GM20431 (cell line): ENCODE results near the gene NLRP3.
"Not testable (repeated sequence)": the region's sequence is repeated elsewhere in the genome, so short reads cannot be mapped to it uniquely, and the experiment has no call there.

ENCODE experiments used
- in situ Hi-C: fragments of 300-500 bp; cut with MseI, MboI; formaldehyde crosslinking; loops from one replicate; pipeline ENCODE4 v1.15.0; 2020; ENCODE audit warnings: low sequenced_read_pairs; ENCODE audit not compliant: unreplicated experiment

NLRP3 gene

DNA sequence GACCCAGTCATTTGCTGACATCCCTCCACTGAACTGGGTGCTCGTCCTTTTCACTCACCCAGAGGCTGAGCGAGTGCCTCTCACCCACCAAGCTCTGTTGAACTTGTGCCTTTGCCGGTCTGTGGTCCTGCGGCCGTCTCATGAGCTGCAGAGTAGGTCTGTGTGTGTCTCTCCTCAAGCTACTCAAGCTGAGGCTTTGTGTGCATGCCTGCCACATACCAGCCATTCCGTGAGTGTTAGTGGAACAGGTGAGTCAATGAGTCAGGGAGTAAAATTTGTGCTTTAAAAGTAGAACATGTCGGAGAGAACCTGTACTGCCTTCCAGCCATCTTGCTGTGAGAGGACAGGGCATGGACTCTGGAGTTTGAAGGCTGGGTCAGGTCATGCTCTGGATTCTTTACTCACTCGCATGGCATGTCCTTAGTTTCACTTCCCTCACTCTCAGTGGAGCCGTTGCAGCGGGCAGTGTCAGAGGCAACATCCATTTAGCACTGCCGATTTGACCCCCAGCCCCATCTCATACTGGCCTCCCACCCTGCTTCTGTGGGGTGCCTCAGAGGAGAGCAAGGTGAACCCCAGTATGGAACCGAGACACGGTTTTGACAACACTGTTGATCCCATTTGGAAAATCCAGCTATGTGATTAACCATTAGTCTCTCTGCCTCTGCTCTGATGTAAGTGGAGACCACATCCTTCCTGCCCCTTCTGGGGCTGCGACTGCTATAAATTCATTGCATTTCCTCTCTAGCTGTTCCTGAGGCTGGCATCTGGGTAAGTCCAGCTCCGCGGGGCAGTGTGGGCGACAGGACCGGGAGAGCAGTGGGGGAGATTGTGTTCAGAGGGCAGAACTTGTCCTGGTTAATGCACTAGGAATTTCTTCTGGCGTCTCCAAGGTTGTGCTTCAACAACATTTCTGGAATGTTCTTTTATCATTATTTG is at the start of gene NLRP3:
TSS of gene NLRP3 (plus strand) at position 751 of the 939 bp plus-strand sequence. CDS start 2,628 bp downstream, outside the sequence.
- in situ Hi-C loops = no loop called here

DNA sequence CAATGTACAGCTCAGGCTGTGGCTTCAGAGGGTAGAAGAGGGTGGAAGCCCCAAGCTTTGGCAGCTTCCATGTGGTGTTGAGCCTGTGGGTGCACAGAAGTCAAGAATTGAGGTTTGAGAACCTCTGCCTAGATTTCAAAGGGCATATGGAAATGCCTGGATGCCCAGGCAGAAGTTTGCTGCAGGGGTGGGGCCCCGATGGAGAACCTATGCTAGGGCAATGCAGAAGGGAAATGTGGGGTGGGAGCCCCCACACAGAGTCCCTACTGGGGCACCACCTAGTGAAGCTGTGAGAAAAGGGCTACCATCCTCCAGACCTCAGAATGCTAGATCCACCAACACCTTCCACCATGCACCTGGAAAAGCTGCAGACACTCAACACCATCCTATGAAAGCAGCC is 49.6 kb upstream of the NLRP3 start:
- in situ Hi-C loops = not testable (repeated sequence)

DNA sequence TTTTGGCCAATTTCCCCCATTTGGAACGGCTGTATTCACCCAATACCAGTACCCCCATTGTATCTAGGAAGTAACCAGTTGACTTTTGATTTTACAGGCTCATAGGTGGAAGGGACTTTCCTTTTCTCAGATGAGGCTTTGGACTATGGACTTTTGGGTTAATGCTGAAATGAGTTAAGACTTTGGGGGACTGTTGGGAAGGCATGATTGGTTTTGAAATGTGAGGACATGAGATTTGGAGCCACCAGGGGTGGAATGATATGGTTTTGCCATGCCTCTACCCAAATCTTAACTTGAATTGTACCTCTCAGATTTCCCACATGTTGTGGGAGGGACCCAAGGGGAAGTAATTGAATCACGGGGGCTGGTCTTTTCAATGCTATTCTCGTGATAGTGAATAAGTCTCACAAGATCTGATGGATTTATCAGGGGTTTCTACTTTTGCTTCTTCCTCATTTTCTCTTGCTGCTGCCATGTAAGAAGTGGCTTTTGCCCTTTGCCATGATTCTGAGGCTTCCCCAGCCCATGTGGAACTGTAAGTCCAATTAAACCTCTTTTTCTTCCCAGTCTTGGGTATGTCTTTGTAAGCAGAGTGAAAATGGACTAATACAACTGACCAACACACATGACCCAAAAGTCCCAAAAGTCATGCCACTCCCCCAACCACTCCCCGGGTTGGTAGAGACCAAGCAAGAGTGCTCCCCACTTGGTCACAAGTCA is 48.9 kb upstream of the NLRP3 start:
- in situ Hi-C loops = no loop called here

DNA sequence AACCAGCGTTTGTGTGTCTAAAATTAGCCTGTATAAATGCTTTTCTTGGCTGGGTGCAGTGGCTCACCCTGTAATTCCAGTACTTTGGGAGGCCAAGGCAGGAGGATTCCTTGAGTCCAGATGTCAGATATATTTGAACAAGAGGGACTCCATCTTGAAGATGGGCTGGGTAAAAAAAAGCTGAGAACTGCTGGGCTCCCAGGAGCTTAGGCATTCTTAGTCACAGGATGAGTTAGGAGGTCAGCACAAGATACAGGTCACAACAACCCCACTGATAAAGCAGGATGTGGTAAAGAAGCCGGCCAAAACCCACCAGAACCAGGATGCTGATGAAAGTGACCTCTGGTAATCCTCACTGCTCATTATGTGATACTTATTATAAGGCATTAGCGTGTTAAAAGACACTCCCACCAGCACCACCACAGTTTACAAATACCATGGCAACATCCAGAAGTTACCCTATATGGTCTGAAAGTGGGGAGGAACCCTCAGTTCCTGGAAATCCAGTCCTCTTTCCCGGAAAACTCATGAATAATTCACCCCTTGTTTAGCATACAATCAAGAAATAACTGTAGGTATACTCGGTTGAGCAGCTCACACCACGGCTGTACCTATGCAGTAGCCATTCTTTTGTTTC is 48.1 kb upstream of the NLRP3 start:
- in situ Hi-C loops = no loop called here

DNA sequence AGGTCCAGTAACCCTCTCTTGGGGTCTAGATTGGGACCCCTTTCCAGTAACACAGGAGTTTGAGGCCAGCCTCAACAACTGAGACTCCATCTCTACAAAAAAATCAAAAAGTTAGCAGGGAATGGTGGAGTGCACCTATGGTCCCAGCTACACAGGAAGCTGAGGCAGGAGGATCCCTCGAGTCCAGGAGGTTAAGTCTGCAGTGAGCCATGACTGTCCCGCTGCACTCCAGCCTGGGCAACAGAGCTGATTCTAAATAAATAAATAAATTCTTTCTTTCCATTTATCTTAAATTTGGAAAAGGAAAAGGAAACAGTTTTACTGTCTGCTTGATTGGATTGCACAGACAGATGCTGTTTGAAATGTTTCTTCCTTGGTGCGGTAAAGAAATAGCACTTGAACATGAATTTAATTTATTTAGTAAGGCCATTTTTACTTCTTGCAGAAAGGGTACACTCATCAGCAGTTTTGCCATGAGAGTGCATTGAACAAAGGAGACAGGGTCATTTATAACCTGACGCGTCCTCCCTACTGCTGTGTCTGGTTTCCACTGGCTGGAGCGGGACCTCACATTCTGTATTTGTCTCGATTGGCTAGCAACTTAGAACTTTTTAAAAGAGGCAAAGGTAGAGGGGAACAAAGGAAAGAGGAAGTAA is 47.4 kb upstream of the NLRP3 start:
- in situ Hi-C loops = no loop called here

DNA sequence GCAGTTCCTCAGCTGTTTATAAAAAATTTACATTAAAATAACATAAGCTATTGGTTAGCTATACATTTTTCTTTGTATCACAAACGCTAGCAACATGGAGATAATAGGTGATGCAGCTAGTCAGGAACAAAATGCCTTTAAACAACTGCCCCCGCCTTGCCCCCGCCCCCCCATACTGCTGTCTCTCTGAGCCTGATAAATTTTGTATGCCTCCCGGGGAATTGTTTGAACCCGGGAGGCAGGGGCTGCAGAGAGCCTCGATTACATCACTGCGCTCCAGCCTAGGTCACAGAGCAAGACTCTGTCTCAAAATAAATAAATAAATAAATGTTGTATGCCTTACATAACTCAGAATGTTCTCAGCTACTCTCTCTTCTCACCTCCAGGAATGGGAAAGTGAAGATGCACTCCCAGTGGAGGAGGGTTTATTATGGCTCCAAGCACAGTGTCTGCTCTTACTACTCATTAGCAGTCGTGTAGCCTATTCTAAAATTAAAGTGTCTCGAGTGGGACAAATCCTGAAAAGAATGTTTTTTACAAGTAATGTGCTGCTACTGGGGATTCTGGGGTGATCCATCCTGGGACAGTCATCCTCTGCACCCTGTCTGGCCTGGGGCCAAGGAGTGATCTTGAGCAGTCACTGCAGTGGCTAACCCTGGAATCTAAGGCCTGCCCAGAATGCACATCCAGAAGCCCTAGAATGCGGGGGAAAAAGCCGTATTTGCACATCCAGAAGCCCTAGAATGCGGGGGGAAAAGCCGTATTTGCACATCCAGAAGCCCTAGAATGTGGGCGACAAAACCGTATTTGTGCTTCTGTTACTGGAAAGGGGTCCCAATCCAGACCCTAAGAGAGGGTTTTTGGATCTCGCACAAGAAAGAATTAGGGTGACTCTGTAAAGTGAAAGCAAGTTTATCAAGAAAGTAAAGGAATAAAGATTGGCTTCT is 44.9 kb upstream of the NLRP3 start:
- in situ Hi-C loops = no loop called here

DNA sequence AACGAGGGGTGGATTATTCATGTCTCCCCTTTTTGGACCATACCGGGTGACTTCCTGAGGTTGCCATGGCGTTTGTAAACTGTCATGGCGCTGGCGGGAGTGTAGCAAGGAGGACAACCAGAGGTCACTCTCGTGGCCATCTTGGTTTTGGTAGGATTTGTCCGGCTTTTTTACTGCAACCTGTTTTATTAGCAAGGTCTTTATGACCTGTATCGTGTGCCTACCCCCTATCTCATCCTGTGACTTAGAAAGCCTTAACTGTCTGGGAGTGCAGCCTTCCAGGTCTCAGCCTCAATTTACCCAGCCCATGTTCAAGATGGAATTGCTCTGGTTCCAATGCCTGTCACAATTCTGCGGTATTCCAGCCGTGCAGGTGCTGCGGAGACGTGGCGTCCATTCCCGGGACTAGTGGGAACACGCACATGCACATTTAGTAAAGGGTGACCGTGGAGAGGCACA is 44.1 kb upstream of the NLRP3 start:
- in situ Hi-C loops = no loop called here

DNA sequence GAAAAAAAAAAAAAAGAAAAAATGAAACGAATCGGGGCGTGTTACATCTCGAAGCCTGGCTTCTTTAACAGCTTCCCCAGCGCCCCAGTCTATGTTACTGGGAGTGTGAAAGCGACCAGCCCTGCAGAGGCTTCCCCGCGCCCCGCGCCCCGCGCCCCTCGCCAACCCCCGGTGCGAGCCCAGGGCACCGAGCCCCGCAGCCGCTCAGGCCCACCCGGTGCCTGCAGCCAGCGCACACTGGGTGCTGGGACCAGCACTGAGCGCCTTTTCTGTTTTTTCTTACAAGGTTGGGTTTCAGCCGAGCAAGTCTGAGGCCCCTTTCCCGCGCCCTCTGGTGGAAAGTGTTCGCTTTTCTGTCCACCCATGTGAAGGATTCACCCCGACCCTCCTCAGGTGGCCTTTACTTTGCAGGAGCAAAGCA is 42.2 kb upstream of the NLRP3 start:
- in situ Hi-C loops = no loop called here

DNA sequence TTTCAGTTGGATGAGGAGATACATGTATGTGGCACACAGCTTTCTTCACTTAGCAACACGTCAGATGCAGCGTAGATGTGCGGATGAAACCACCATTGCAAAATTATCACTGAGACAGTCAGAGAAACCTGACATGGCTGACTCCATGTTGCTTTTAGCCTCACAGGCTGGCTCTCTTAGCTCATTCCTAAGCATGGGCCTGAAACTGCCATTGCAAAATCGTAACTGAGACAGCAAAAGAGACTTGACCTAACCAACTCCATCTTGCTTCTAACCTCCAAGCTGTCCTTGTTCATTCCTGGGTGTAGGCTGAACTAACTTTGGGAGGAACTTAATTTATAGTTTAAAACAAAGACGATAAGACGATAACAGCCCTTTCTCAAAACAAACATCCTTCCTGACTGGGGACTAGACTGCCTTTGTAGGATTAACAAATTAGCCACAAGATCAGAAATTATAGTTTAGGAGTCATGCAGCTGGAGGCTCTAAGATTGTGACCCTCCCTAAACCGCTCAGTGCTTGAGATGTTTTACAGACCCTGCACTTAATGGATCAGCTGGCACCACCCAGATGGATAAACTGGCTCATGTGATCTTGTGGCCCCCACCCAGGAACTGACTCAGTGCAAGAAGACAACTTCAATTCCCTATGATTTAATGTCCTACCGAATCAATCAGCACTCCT is 41.2 kb upstream of the NLRP3 start:
- in situ Hi-C loops = loop anchor here (25.0 kb wide), 1 partner anchor 113 kb away; no protein-coding TSS in a partner anchor

DNA sequence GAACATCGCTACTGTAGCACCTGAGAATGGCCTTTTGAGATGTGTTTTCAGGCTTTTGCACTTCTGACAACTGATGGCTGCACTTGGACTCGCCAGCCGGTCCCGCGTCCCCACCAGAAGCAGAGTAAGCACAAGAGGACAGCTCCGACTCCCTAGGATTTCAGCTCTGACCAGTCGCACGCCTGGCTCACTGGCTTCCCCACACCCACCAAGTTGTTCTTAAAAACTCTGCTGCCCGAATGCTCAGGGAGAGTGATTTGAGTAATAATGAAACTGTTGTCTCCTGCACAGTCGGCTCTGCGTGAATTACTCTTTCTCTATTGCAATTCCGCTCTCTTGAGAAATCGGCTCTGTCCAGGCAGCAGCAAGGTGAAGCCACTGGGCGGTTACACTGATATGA is 40.2 kb upstream of the NLRP3 start:
- in situ Hi-C loops = loop anchor here (25.0 kb wide), 1 partner anchor 112 kb away; no protein-coding TSS in a partner anchor

DNA sequence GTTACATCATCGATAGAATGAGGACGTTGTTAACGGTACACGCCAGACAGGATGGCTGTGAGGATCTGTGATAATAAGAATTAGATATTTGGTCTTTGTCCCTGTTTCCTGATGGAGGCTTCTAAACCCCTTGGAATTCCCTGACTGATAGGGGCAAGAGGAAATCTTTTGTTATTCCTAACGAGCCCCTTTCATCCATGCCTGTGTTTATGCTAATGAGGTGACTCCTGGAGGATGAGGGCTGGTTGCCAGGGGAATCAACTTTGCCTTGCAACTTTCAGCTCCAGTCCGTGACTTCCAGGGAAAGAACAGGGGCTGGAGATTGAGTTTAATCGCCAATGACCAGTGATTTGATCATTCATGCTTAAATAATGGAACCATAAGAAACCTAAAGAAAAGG is 39.3 kb upstream of the NLRP3 start:
- in situ Hi-C loops = loop anchor here (25.0 kb wide), 1 partner anchor 111 kb away; no protein-coding TSS in a partner anchor

DNA sequence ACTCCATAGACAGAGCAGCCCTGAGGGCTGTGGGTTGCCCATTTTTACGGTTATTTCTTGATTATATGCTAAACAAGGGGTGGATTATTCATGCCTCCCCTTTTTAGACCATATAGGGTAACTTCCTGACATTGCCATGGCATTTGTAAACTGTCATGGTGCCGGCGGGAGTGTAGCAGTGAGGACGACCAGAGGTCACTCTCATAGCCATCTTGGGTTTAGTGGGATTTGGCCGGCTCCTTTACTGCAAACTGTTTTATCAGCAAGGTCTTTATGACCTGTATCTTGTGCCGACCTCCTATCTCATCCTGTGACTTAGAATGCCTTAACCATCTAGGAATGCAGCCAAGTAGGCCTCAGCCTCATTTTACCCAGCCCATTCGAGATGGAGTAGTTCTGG is 38.3 kb upstream of the NLRP3 start:
- in situ Hi-C loops = loop anchor here (25.0 kb wide), 1 partner anchor 110 kb away; no protein-coding TSS in a partner anchor

DNA sequence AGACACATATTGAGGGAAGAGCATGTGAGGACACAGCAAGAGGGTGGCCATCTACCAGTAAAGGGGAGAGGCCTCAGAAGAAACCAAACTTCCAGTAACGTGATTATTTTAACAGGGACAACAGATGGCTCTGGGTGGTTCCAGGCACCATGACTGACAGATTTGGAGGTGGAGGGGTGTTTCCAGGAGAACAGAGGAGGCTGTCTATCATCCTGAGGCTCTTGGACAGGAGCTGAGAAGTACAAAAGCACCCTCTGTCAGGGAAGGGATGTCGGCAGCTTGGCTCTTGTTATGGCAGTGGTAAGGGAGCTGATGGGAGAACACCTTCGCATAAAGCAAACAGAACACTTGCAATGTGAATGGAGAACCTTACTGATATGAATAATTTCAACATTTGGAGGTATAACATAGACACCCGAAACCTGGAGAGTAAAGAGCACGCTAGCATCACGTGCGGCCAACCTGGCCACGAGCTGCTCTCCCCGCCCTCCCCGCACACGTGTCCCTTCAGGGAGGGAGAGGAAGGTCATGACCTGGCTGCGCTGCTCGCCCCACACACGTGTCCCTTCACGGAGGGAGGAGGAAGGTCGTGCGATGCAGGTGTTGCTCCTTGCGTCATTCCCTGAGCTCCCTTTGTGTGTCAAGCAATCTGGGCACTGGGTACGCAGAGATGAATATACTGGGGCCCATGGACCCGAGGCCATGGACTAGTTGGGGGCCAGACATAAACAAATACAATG is 37.5 kb upstream of the NLRP3 start:
- in situ Hi-C loops = loop anchor here (25.0 kb wide), 1 partner anchor 109 kb away; no protein-coding TSS in a partner anchor

DNA sequence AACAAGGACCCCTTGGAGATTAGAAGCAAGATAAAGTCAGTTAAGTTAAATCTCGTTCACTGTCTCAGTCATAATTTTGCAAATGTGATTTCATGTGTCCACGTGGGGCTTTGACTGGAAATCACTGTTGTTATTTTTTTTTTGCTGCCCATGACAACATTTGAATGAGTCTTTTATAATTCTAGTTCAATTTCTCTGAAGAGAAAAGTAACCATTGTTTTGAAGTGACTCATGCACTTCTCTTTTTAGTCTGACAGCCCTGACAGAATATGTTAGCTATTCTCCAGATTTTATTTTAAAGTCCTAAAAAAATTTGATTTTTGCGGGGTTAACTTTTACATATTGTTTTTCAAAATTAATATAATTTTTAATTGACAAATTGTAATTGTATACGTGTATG is 30.7 kb upstream of the NLRP3 start:
- in situ Hi-C loops = loop anchor here (25.0 kb wide), 1 partner anchor 102 kb away; no protein-coding TSS in a partner anchor

DNA sequence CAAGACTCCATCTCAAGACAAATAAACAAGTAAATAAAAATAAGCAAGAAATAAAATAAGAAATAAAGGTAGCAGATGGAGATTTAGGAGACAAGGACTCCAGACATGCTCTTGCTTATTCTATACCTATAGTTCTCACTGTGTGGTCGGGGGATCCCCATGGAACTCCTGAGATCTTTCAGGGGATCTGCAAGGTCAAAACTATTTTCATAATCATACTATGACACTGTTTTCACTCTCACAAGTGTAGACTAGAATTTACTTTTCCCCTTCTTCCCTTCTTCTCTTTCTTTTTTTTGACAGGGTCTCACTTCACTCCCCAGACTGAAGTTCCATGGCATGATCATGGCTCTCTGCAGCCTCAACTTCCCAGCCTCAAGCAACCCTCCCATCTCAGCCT is 29.8 kb upstream of the NLRP3 start:
- in situ Hi-C loops = loop anchor here (25.0 kb wide), 1 partner anchor 101 kb away; no protein-coding TSS in a partner anchor

DNA sequence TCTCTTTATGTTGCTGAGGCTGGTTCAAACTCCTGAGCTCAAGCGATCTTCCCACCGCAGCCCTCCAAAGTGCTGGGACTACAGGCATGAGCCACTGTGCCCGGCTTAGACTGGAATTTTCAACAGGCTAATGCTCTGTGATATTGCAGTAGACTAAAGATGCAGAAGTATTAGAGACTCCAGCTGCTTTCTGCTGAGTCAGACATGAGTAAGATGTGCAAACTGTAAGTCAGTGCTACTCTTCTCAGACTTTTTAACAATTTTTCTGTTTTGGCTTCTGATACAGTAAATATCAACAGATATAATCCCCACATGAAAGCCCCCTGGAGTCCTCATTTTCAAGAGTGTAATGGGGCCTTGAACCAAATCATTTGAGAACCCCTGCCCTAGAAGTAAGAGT is 29.3 kb upstream of the NLRP3 start:
- in situ Hi-C loops = loop anchor here (25.0 kb wide), 1 partner anchor 101 kb away; no protein-coding TSS in a partner anchor

DNA sequence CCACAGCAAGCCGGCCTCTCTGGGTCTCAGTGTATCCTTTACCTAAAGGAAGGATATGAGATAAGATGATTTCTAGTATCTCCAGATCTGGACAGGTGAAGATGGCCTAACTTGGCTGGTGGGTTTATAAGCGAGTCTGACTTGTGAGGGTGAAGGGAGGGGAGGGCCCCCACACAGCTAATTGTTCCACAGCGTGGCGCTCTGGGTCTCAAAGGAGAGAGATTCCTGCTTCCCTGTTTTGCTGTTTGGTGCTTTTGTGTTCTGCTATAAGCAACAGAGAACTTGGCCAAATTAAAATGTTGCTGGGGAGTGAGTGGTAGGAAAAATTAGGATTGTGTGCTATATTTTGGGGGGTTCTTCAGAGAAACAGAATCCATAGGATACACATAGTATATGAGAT is 28.9 kb upstream of the NLRP3 start:
- in situ Hi-C loops = loop anchor here (25.0 kb wide), 1 partner anchor 100 kb away; no protein-coding TSS in a partner anchor
